H9 (cell line): Measurements from ENCODE around the gene SRRM3. TPM values are rescaled to one million over a fixed set of nuclear protein-coding genes. Genes with fewer than 3 reads are reported as not detected.
A peak's percentile ranks its signal among the peaks of the same experiment; 100 is the strongest.

ENCODE experiments used
- DNase-seq: peaks from one replicate; pipeline ENCODE4 v3.0.0-alpha.2; 2017
- H2AFZ ChIP-seq: one replicate; pipeline ENCODE4 v1.6.1; 2013; ENCODE audit warnings: mild to moderate bottlenecking, low read length, control low read depth, moderate library complexity
- H2AK5ac ChIP-seq: 2 replicates; pipeline ENCODE4 v1.6.1; 2013; ENCODE audit warnings: low read length, control low read depth, mixed read lengths; ENCODE audit not compliant: insufficient read length
- H2BK120ac ChIP-seq: one replicate; pipeline ENCODE4 v1.6.1; 2013; ENCODE audit warnings: low read depth, mild to moderate bottlenecking, low read length, control low read depth, inconsistent platforms; ENCODE audit not compliant: poor library complexity, severe bottlenecking
- H2BK12ac ChIP-seq: 2 replicates; pipeline ENCODE4 v1.6.1; 2013; ENCODE audit warnings: low read length, control low read depth, mixed read lengths, low read depth; ENCODE audit not compliant: insufficient read length
- H2BK15ac ChIP-seq: 2 replicates; pipeline ENCODE4 v1.6.1; 2013; ENCODE audit warnings: low read depth, low read length, control low read depth
- H2BK20ac ChIP-seq: one replicate; pipeline ENCODE4 v1.6.1; 2013; ENCODE audit warnings: low read depth, mild to moderate bottlenecking, low read length, control low read depth, inconsistent platforms; ENCODE audit not compliant: poor library complexity, severe bottlenecking
- H2BK5ac ChIP-seq: 2 replicates; pipeline ENCODE4 v1.6.1; 2013; ENCODE audit warnings: low read length, control low read depth, mixed read lengths; ENCODE audit not compliant: insufficient read length
- H3K14ac ChIP-seq: 2 replicates; pipeline ENCODE4 v1.6.1; 2013; ENCODE audit warnings: low read length, control low read depth; ENCODE audit not compliant: insufficient read depth
- H3K18ac ChIP-seq: 2 replicates; pipeline ENCODE4 v1.6.1; 2013; ENCODE audit warnings: low read depth, mild to moderate bottlenecking, mixed read lengths, low read length, control low read depth; ENCODE audit not compliant: insufficient read length
- H3K23ac ChIP-seq: 2 replicates; pipeline ENCODE4 v1.6.1; 2013; ENCODE audit warnings: low read length, control low read depth, mixed read lengths, low read depth; ENCODE audit not compliant: insufficient read length
- H3K23me2 ChIP-seq: 2 replicates; pipeline ENCODE4 v1.6.1; 2013; ENCODE audit warnings: low read depth, mild to moderate bottlenecking, mixed read lengths, low read length, control low read depth; ENCODE audit not compliant: insufficient read length, poor library complexity, severe bottlenecking
- H3K27ac ChIP-seq: 2 replicates; pipeline ENCODE4 v1.5.1; 2013; ENCODE audit warnings: low read length, control low read depth, mixed read lengths, low read depth; ENCODE audit not compliant: insufficient read length
- H3K27me3 ChIP-seq: 2 replicates; pipeline ENCODE4 v1.6.1; 2013; ENCODE audit warnings: low read length, control low read depth, inconsistent platforms; ENCODE audit not compliant: insufficient read depth
- H3K4ac ChIP-seq: 2 replicates; pipeline ENCODE4 v1.6.1; 2013; ENCODE audit warnings: low read depth, mild to moderate bottlenecking, control low read depth, inconsistent platforms, low read length, moderate library complexity
- H3K4me1 ChIP-seq: 2 replicates; pipeline ENCODE4 v1.6.1; 2013; ENCODE audit warnings: low read length, control low read depth, inconsistent platforms; ENCODE audit not compliant: insufficient read depth
- H3K4me2 ChIP-seq: 2 replicates; pipeline ENCODE4 v1.6.1; 2013; ENCODE audit warnings: low read length, control low read depth, mixed read lengths; ENCODE audit not compliant: insufficient read length, insufficient read depth
- H3K56ac ChIP-seq: 2 replicates; pipeline ENCODE4 v1.6.1; 2013; ENCODE audit warnings: low read depth, mild to moderate bottlenecking, mixed read lengths, low read length, control low read depth; ENCODE audit not compliant: insufficient read length
- H3K79me1 ChIP-seq: 2 replicates; pipeline ENCODE4 v1.6.1; 2013; ENCODE audit warnings: low read depth, mild to moderate bottlenecking, moderate library complexity, low read length, control low read depth, inconsistent platforms; ENCODE audit not compliant: insufficient read depth, poor library complexity, severe bottlenecking
- H3K79me2 ChIP-seq: 2 replicates; pipeline ENCODE4 v1.6.1; 2013; ENCODE audit warnings: low read length, control low read depth, inconsistent platforms; ENCODE audit not compliant: insufficient read depth
- H3K9ac ChIP-seq: 2 replicates; pipeline ENCODE4 v1.6.1; 2013; ENCODE audit warnings: low read length, control low read depth, mixed read lengths; ENCODE audit not compliant: insufficient read length; ENCODE audit errors: extremely low read depth
- H3K9me3 ChIP-seq: one replicate; pipeline ENCODE4 v1.6.1; 2013; ENCODE audit warnings: low read depth, low read length, inconsistent platforms; ENCODE audit not compliant: control insufficient read depth
- H3T11ph ChIP-seq: one replicate; pipeline ENCODE4 v1.6.1; 2013; ENCODE audit warnings: mild to moderate bottlenecking, low read length, control low read depth, inconsistent platforms
- H4K20me1 ChIP-seq: one replicate; pipeline ENCODE4 v1.6.1; 2013; ENCODE audit not compliant: control insufficient read depth, insufficient read length, insufficient read depth
- H4K5ac ChIP-seq: 2 replicates; pipeline ENCODE4 v1.6.1; 2013; ENCODE audit warnings: low read depth, mild to moderate bottlenecking, mixed read lengths, low read length, control low read depth; ENCODE audit not compliant: insufficient read length
- H4K8ac ChIP-seq: replicated peaks from 2 replicates; pipeline ENCODE4 v1.6.1; 2013; ENCODE audit warnings: low read length, control low read depth, mixed read lengths, low read depth; ENCODE audit not compliant: insufficient read length
- H4K91ac ChIP-seq: 2 replicates; pipeline ENCODE4 v1.6.1; 2013; ENCODE audit warnings: low read depth, mild to moderate bottlenecking, moderate library complexity, mixed read lengths, low read length, control low read depth; ENCODE audit not compliant: insufficient read length
- H3K27ac Mint-ChIP-seq, 3 experiments: 2 replicates in 2 of 3; 3 replicates in 1 of 3; pipeline ENCODE4 v1.8.0; 2020 to 2021; ENCODE audit warnings: mixed read lengths in 3 of 3, mild to moderate bottlenecking in 1 of 3, moderate library complexity in 1 of 3
- H3K27me3 Mint-ChIP-seq: 2 replicates; pipeline ENCODE4 v1.8.0; 2021; ENCODE audit warnings: low read depth, mild to moderate bottlenecking, moderate library complexity, mixed read lengths
- H3K36me3 Mint-ChIP-seq, 3 experiments: 2 replicates in 2 of 3; 3 replicates in 1 of 3; pipeline ENCODE4 v1.8.0; 2020 to 2021; ENCODE audit warnings: low read depth in 3 of 3, mixed read lengths in 3 of 3; ENCODE audit not compliant: insufficient read depth in 1 of 3
- H3K4me1 Mint-ChIP-seq, 2 experiments: 2 replicates each; pipeline ENCODE4 v1.8.0; 2020; ENCODE audit warnings: mixed read lengths in 2 of 2
- H3K4me3 Mint-ChIP-seq, 2 experiments: 2 replicates in 1 of 2; 3 replicates in 1 of 2; pipeline ENCODE4 v1.8.0; 2020 to 2021; ENCODE audit warnings: mild to moderate bottlenecking in 2 of 2, mixed read lengths in 2 of 2, moderate library complexity in 1 of 2
- H3K9me3 Mint-ChIP-seq, 2 experiments: 2 replicates in 1 of 2; 3 replicates in 1 of 2; pipeline ENCODE4 v1.8.0; 2020; ENCODE audit warnings: mild to moderate bottlenecking in 2 of 2, mixed read lengths in 2 of 2, moderate library complexity in 1 of 2
- CTCF ChIP-seq: fragments of 200-600 bp; sonication (generic); conservative IDR thresholded peaks from 3 replicates; pipeline ENCODE4 v1.8.0; 2021; ENCODE audit warnings: antibody characterized with exemption, mild to moderate bottlenecking
- WGBS: extraction: QIAGEN DNeasy Blood & Tissue Kit; methylation state at CpG from one replicate; pipeline ENCODE4 v1.1.7; 2013; ENCODE audit warnings: missing lambda C conversion rate, low lambda C conversion rate, mixed read lengths; ENCODE audit not compliant: insufficient read length; ENCODE audit errors: extremely low coverage; 5-methylcytosine and 5-hydroxymethylcytosine counted together
- total RNA-seq: library from RNA; stranded (reverse); gene quantifications from 2 replicates; pipeline ENCODE4 v1.2.1, GENCODE V29; 2021

Gene SRRM3
- total RNA-seq, 1 experiment from 2014 or later = 11.0 TPM

- no peak overlapping the region for H2BK5ac ChIP-seq
- no peak overlapping the region for H4K91ac ChIP-seq
- no peaks in the 10 kb centered on the region; the same call in 1 of the 2 replicates for H3K4me1 ChIP-seq
- no peak overlapping the region for H3K9ac ChIP-seq
- no peak overlapping the region for H2BK20ac ChIP-seq
- Mint-ChIP-seq H3K27me3 (no peaks in the 10 kb centered on the region), H3K4me3 (peak overlapping the region; percentile 76 to 81; a peak in 3 of 5 replicates), H3K36me3 (no peaks in the 10 kb centered on the region; a peak in 2 of 7 replicates), H3K4me1 (peaks cover 28 to 44% of the 10 kb centered on the region in 2 experiments), H3K27ac (peak overlapping the region; percentile 89 to 99 (median 97); a peak in 5 of 7 replicates), H3K9me3 (no peaks in the 10 kb centered on the region; a peak in 1 of 5 replicates)
- no peak overlapping the region for H2BK12ac ChIP-seq
- WGBS = no CpG with 5 or more reads among the region's 15 CpGs
- H4K8ac ChIP-seq = no peak overlapping the region
- no peaks in the 10 kb centered on the region for H3K9me3 ChIP-seq
- no peaks in the 10 kb centered on the region for H3K79me2 ChIP-seq
- no peaks in the 10 kb centered on the region for H4K20me1 ChIP-seq
- no peak overlapping the region for H3K4me2 ChIP-seq
- H3K14ac ChIP-seq = peak overlapping the region; percentile 72; the same call in 1 of the 2 replicates
- no peak overlapping the region for H3K56ac ChIP-seq
- H2BK120ac ChIP-seq = peak overlapping the region; percentile 97
- H4K5ac ChIP-seq = no peak overlapping the region
- DNase-seq = peak; percentile 20
- no peak for TF ChIP-seq CTCF
- peaks cover 6% of the 10 kb centered on the region for H3K23me2 ChIP-seq
- H3K27ac ChIP-seq = peak overlapping the region; percentile 19
- H3K27me3 ChIP-seq = no peaks in the 10 kb centered on the region
- peak overlapping the region; percentile 64 for H3T11ph ChIP-seq
- no peak overlapping the region for H2BK15ac ChIP-seq
- peak overlapping the region; percentile 4 for H2AK5ac ChIP-seq
- H3K4ac ChIP-seq = peak overlapping the region; percentile 1; the same call in 1 of the 2 replicates
- peak overlapping the region; percentile 76 for H3K18ac ChIP-seq
- H3K23ac ChIP-seq = no peak overlapping the region
- no peaks in the 10 kb centered on the region for H3K79me1 ChIP-seq
- no peak overlapping the region for H2AFZ ChIP-seq
Measured at GRCh38 chr7:76165973-76166403, 35.7 kb upstream of the SRRM3 start.
